WERI-Rb-1 (cell line): ENCODE measurements around the gene FOXP3.

Experiments
- DNase-seq: peaks from one replicate; pipeline ENCODE4 v3.0.0-alpha.2; 2020
- H3K27ac ChIP-seq: fragments of 250-450 bp; sonication (Bioruptor Pico); 2 replicates; pipeline ENCODE4 v1.5.1; 2020; ENCODE audit warnings: mild to moderate bottlenecking, moderate library complexity
- H3K27me3 ChIP-seq: fragments of 250-450 bp; sonication (Bioruptor Pico); 2 replicates; pipeline ENCODE4 v1.5.1; 2021; ENCODE audit warnings: mild to moderate bottlenecking, low read depth, moderate library complexity; ENCODE audit not compliant: insufficient read depth, severe bottlenecking
- H3K36me3 ChIP-seq: fragments of 250-450 bp; sonication (Bioruptor Pico); 2 replicates; pipeline ENCODE4 v1.5.1; 2020; ENCODE audit warnings: mild to moderate bottlenecking, moderate library complexity
- H3K4me3 ChIP-seq: 2 replicates; pipeline ENCODE4 v1.5.1; 2011; ENCODE audit warnings: low read depth, mild to moderate bottlenecking, control low read depth, low read length
- H3K9me3 ChIP-seq: fragments of 250-450 bp; sonication (Bioruptor Pico); 2 replicates; pipeline ENCODE4 v1.5.1; 2021; ENCODE audit warnings: mild to moderate bottlenecking, moderate library complexity; ENCODE audit not compliant: severe bottlenecking
- TF ChIP-seq, protein P1 (sequence below): IDR thresholded peaks from 2 replicates; pipeline ENCODE4 v1.5.1; 2011; ENCODE audit warnings: low read depth, mild to moderate bottlenecking, control low read depth, inconsistent platforms, low read length

Gene FOXP3

DNA sequence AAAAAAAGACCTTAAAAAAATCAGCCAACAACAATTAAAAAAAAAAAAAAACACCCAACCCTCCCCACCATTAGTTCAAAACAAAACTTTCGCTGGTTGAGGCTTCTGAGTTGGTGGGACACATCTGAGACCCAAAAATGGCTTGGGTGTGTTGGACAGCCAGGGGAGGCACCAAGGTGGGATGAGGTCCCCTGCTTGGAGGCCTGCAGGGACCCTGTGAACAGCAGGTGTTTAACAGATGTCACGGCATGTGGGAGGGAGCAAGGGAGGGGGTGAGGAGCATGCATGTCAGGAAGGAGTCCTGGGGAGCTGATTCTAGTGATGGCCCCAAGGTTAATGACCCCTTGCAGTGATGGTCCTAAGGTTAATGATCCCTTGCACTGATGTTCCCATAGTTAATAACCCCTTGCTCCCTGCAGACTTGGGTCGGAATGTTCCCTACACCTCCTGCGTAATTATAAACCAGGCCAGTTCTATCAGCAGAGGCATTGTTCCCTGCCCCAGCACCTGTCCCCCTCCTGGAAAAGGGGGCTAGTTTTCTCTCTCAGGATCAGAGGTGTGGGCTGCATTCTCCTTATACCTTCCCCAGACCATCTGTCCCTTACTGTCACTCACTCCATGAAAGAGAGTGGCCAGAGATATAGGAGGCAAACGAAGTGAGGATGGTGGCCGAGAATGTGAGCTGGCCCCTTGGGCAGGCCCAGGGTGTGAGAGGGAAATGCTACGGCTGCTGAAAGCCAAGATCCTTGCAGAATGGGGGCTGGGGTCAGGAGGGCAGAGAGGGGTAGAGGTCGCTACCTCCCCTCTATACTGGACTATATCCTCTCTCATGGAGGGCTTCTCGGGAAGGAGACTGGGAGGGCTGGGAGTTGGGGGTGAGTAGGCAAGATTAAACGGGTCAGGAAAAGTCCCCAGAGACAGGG, 2.3 kb upstream of the FOXP3 start:
- TF ChIP-seq, protein P1, sequence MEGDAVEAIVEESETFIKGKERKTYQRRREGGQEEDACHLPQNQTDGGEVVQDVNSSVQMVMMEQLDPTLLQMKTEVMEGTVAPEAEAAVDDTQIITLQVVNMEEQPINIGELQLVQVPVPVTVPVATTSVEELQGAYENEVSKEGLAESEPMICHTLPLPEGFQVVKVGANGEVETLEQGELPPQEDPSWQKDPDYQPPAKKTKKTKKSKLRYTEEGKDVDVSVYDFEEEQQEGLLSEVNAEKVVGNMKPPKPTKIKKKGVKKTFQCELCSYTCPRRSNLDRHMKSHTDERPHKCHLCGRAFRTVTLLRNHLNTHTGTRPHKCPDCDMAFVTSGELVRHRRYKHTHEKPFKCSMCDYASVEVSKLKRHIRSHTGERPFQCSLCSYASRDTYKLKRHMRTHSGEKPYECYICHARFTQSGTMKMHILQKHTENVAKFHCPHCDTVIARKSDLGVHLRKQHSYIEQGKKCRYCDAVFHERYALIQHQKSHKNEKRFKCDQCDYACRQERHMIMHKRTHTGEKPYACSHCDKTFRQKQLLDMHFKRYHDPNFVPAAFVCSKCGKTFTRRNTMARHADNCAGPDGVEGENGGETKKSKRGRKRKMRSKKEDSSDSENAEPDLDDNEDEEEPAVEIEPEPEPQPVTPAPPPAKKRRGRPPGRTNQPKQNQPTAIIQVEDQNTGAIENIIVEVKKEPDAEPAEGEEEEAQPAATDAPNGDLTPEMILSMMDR = no peak
- no peak for DNase-seq
- Histone ChIP-seq H3K27ac (no peak overlapping the region), H3K4me3 (no peak overlapping the region), H3K9me3 (no peaks in the 10 kb centered on the region), H3K27me3 (peaks cover 5% of the 10 kb centered on the region), H3K36me3 (peaks cover 3% of the 10 kb centered on the region; the same call in 1 of the 2 replicates)

DNA sequence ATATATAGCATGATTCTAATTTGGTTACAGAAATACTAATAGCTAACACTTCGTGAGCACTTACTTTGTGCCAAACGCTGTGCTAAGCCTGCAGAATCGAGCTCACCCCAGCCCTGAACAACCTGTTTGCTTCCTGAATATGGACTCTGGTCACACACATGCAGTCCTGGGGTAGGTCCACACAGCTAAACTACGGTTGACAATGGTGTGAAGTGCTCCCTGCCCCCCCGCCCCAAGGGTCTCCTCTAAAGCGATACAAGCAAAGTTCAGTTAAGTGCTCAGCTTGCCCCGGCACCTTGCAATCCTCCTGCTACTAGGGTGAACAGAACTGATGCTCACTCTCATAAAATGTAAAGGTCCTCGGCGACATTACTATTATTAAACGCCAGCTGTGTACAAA, 879 bp downstream of the FOXP3 start:
- TF ChIP-seq, protein P1 = no peak
- no peaks in the 10 kb centered on the region for H3K9me3 ChIP-seq
- H3K4me3 ChIP-seq = no peak overlapping the region
- H3K36me3 ChIP-seq = no peaks in the 10 kb centered on the region
- H3K27me3 ChIP-seq = peaks cover 12% of the 10 kb centered on the region
- no peak overlapping the region for H3K27ac ChIP-seq
- no peak for DNase-seq

DNA sequence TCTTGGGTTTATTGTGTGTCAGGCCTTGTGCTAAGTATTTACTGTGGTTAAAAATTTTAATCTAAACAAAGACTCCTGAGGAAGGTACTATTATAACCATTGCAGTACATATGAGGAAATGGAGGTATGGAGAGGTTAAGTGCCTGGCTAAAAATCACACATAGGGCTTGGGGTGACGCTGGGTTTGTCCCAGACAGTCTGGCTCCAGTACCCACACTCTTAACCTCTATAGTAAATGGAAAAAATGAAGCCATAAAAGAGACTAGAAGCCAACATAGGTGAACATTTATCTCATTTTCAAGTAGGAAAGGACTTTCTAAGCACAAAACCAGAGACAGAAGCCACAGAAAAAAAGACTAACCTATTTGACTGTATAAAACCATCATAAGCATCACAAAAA, 1.9 kb downstream of the FOXP3 start:
- no peak for DNase-seq
- no peaks in the 10 kb centered on the region for H3K9me3 ChIP-seq
- H3K4me3 ChIP-seq = no peak overlapping the region
- no peak overlapping the region for H3K27ac ChIP-seq
- TF ChIP-seq, protein P1 = no peak
- H3K36me3 ChIP-seq = no peaks in the 10 kb centered on the region
- H3K27me3 ChIP-seq = peaks cover 8% of the 10 kb centered on the region

DNA sequence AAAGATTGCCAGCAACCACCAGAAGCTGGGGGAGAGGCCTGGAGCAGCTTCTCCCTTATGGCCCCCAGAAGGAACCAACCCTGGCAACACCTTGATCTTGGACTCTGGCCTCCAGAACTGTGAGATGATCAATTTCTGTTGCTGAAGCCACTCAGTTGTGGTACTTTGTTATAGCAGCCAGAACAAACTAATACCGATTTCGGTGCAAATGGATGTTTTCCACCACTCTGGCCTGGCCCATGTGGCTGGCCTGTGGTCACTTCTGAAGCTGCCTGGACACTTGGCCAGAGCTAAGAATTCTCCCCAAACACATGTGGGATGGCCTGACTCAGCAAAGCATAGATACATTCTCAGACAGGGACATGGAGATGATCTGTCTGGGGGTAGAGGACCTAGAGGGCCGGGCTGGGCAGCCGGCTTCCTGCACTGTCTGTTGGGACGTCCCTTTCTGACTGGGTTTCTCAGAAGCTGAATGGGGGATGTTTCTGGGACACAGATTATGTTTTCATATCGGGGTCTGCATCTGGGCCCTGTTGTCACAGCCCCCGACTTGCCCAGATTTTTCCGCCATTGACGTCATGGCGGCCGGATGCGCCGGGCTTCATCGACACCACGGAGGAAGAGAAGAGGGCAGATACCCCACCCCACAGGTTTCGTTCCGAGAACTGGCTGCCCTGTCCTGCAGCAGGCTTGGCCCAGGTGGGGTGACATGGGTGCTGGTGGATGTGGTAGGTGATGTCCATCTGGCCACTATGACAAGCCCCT, 4.1 kb downstream of the FOXP3 start:
- TF ChIP-seq, protein P1 = no peak
- Histone ChIP-seq H3K4me3 (no peak overlapping the region), H3K9me3 (no peaks in the 10 kb centered on the region), H3K36me3 (no peaks in the 10 kb centered on the region), H3K27ac (no peak overlapping the region), H3K27me3 (peaks cover 8% of the 10 kb centered on the region)
- no peak for DNase-seq

DNA sequence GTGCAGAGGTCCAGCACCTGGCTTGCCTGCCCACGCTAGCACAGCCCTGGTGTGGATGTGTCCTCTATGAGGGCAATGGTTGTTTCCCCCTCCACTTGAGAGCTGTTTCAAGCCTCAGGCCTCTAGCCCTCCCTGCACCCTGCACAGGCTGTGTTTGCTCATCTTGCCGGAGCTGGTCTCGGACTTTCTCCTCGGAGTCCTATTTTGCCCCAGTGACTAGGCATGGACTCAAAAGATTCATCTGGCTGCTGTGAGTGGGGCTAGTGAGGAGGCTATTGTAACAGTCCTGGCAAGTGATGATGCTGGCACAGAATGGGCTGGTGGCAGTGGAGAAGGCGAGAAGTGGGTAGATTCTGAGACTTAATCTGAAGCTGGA, 5.8 kb downstream of the FOXP3 start:
- Histone ChIP-seq H3K4me3 (no peak overlapping the region), H3K27me3 (peaks cover 8% of the 10 kb centered on the region), H3K27ac (no peak overlapping the region), H3K9me3 (no peaks in the 10 kb centered on the region), H3K36me3 (no peaks in the 10 kb centered on the region)
- TF ChIP-seq, protein P1 = no peak
- no peak for DNase-seq
